ENCODE data around the gene ZBTB12.
"Not testable (repeated sequence)": the region's sequence is repeated elsewhere in the genome, so short reads cannot be mapped to it uniquely, and the experiment has no call there.

The ZBTB12 gene

GRCh38 chr6:31869343-31869742 lies 32.5 kb downstream of the ZBTB12 start:
- no peak for TF ChIP-seq CTCF (IDR thresholded peaks at IDR 0.05; ENCODE audit: low read depth, low read length, missing control alignments)
- no peak for DNase-seq (ENCODE audit: low read depth)
- H3K4me3 ChIP-seq (ENCODE audit: low read depth, low read length) = no peak overlapping the region

GRCh38 chr6:31868658-31868971 lies 33.3 kb downstream of the ZBTB12 start:
- H3K4me3 ChIP-seq (ENCODE audit: low read depth, low read length); DNase-seq (ENCODE audit: low read depth): not testable (repeated sequence)

GRCh38 chr6:31865205-31866118 lies 36.4 kb downstream of the ZBTB12 start:
- no peak for TF ChIP-seq CTCF (IDR thresholded peaks at IDR 0.05; ENCODE audit: low read depth, low read length, missing control alignments)
- no peak for DNase-seq (ENCODE audit: low read depth)
- H3K4me3 ChIP-seq (ENCODE audit: low read depth, low read length) = no peak overlapping the region

GRCh38 chr6:31864818-31865204 lies 37.1 kb downstream of the ZBTB12 start:
- H3K4me3 ChIP-seq (ENCODE audit: low read depth, low read length) = no peak overlapping the region
- TF ChIP-seq CTCF (IDR thresholded peaks at IDR 0.05; ENCODE audit: low read depth, low read length, missing control alignments) = no peak
- DNase-seq (ENCODE audit: low read depth) = no peak

GRCh38 chr6:31864123-31864562 lies 37.7 kb downstream of the ZBTB12 start:
- peak overlapping the region; percentile 73 for H3K4me3 ChIP-seq (ENCODE audit: low read depth, low read length)
- not testable (repeated sequence) for DNase-seq (ENCODE audit: low read depth)

GRCh38 chr6:31862344-31863235 lies 39.3 kb downstream of the ZBTB12 start, which contains the start of gene NEU1:
Gene NEU1 (minus strand): TSS chr6:31862821. CDS start chr6:31862776, 45 bp downstream.
- DNase-seq (ENCODE audit: low read depth) = peak; percentile 100
- peak within 1 kb of the TSS; percentile 91 for H3K4me3 ChIP-seq (ENCODE audit: low read depth, low read length)
- TF ChIP-seq CTCF (IDR thresholded peaks at IDR 0.05; ENCODE audit: low read depth, low read length, missing control alignments) = no peak

- no peak for DNase-seq (ENCODE audit: low read depth)
- H3K4me3 ChIP-seq (ENCODE audit: low read depth, low read length) = peak overlapping the region; percentile 91
- TF ChIP-seq CTCF (IDR thresholded peaks at IDR 0.05; ENCODE audit: low read depth, low read length, missing control alignments) = no peak
Measured at GRCh38 chr6:31861919-31862343, 40.0 kb downstream of the ZBTB12 start.
